HCT116 (cell line): ENCODE results near the gene KRT28.

ENCODE experiments used
- RAD21 ChIP-seq: IDR thresholded peaks from 2 replicates; pipeline ENCODE4 v1.6.1; 2012; ENCODE audit warnings: low read depth, mild to moderate bottlenecking
- TF ChIP-seq, protein P1 (sequence below), 3 experiments: fragments of 200-600 bp in 1 of 3; sonication (generic) in 1 of 3; IDR thresholded peaks in 2 of 3; conservative IDR thresholded peaks in 1 of 3; 2 replicates each; pipeline ENCODE4 v1.5.1; 2012 to 2017; ENCODE audit warnings: low read depth in 2 of 3, low read length in 2 of 3, antibody characterized with exemption in 1 of 3, borderline replicate concordance in 1 of 3, control low read depth in 1 of 3, mild to moderate bottlenecking in 1 of 3, mixed read lengths in 1 of 3, mixed run types in 1 of 3, moderate library complexity in 1 of 3; ENCODE audit not compliant: insufficient read depth in 1 of 3

DNA sequence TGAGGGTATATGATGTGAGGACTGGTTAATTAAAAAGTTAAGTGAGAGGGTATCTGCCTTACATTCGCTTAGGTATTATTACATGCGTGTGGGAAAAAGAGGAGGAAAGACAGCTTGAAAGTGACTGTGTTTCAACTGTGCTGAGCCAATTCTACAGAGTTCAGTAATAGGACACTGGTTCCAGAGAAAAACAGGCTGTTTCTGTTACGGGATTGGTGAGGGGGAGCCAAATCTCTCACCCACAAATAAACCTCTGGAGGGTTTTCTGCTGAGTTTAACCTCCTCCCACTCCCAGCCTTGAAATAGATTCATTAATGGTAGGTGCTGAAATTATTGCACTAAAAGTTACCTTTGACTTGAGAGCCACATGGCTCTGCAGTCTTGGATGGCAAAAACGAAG lies 23.8 kb downstream of the KRT28 start:
- TF ChIP-seq RAD21: no peak
- TF ChIP-seq, protein P1, sequence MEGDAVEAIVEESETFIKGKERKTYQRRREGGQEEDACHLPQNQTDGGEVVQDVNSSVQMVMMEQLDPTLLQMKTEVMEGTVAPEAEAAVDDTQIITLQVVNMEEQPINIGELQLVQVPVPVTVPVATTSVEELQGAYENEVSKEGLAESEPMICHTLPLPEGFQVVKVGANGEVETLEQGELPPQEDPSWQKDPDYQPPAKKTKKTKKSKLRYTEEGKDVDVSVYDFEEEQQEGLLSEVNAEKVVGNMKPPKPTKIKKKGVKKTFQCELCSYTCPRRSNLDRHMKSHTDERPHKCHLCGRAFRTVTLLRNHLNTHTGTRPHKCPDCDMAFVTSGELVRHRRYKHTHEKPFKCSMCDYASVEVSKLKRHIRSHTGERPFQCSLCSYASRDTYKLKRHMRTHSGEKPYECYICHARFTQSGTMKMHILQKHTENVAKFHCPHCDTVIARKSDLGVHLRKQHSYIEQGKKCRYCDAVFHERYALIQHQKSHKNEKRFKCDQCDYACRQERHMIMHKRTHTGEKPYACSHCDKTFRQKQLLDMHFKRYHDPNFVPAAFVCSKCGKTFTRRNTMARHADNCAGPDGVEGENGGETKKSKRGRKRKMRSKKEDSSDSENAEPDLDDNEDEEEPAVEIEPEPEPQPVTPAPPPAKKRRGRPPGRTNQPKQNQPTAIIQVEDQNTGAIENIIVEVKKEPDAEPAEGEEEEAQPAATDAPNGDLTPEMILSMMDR (IDR thresholded peaks at IDR 0.05 in 2 of 3, conservative IDR thresholded peaks at IDR 0.05 in 1 of 3; ENCODE audit: borderline replicate concordance in 1 of 3, insufficient read depth in 1 of 3, low read depth in 2 of 3, low read length in 2 of 3): no peak
